A673 (cell line): ENCODE measurements around the gene KCNIP1. TPM values are rescaled to one million over a fixed set of nuclear protein-coding genes. Genes with fewer than 3 reads are reported as not detected.

Source experiments
- BruUV-seq: library from RNA; stranded (reverse); fragments of 400-500 nt; replicated peaks from 2 replicates; lab custom pipeline; 2021; lab: Mats Ljungman, UMichigan
- CTCF ChIA-PET: fragments of 300-600 bp; sonication (Branson Sonifier 250); formaldehyde crosslinking; loops from one replicate; lab custom pipeline; 2022; ENCODE audit warnings: antibody characterized with exemption; lab: Charles Lee
- POLR2A ChIA-PET: fragments of 300-600 bp; sonication (Branson Sonifier 250); formaldehyde crosslinking; loops from one replicate; lab custom pipeline; 2022; ENCODE audit warnings: antibody characterized with exemption; ENCODE audit not compliant: low non-redundant PET; lab: Charles Lee
- DNase-seq: peaks from one replicate; pipeline ENCODE4 v3.0.0-alpha.2; 2015; ENCODE audit warnings: low spot score
- H3K27ac ChIP-seq: fragments of 200-600 bp; sonication (generic); 2 replicates; pipeline ENCODE4 v1.5.1; 2016; ENCODE audit warnings: mixed run types, low read depth, mild to moderate bottlenecking, mixed read lengths, antibody characterized with exemption, low read length; ENCODE audit not compliant: poor library complexity, severe bottlenecking
- H3K27me3 ChIP-seq: fragments of 200-600 bp; sonication (generic); replicated peaks from 2 replicates; pipeline ENCODE4 v1.6.1; 2017; ENCODE audit warnings: mixed run types, low read depth, mild to moderate bottlenecking, mixed read lengths, antibody characterized with exemption, low read length; ENCODE audit not compliant: insufficient read depth, poor library complexity
- H3K36me3 ChIP-seq: fragments of 200-600 bp; sonication (generic); 2 replicates; pipeline ENCODE4 v1.6.1; 2016; ENCODE audit warnings: mixed run types, mild to moderate bottlenecking, mixed read lengths, antibody characterized with exemption, low read length; ENCODE audit not compliant: insufficient read depth, poor library complexity, severe bottlenecking
- H3K4me1 ChIP-seq: fragments of 200-600 bp; sonication (generic); 2 replicates; pipeline ENCODE4 v1.6.1; 2017; ENCODE audit warnings: mixed run types, mild to moderate bottlenecking, mixed read lengths, antibody characterized with exemption, low read length; ENCODE audit not compliant: insufficient read depth, poor library complexity, severe bottlenecking
- H3K4me3 ChIP-seq: fragments of 200-600 bp; sonication (generic); 2 replicates; pipeline ENCODE4 v1.5.1; 2016; ENCODE audit warnings: low read depth, mixed run types, mild to moderate bottlenecking, mixed read lengths, low read length; ENCODE audit not compliant: poor library complexity, severe bottlenecking
- H3K9me3 ChIP-seq: fragments of 200-600 bp; sonication (generic); 2 replicates; pipeline ENCODE4 v1.6.1; 2016; ENCODE audit warnings: mixed run types, low read depth, mild to moderate bottlenecking, mixed read lengths, antibody characterized with exemption, low read length; ENCODE audit not compliant: poor library complexity, severe bottlenecking
- CTCF ChIP-seq: fragments of 300-800, 200-600 bp; sonication (generic); conservative IDR thresholded peaks from 2 replicates; pipeline ENCODE4 v1.5.1; 2017; ENCODE audit warnings: low read depth, mild to moderate bottlenecking, antibody characterized with exemption, low read length, moderate library complexity, mixed read lengths
- EZH2 ChIP-seq: fragments of 200-600 bp; sonication (generic); IDR thresholded peaks from 2 replicates; pipeline ENCODE4 v1.6.1; 2017; ENCODE audit warnings: borderline replicate concordance, low read depth, mild to moderate bottlenecking, mixed read lengths, antibody characterized with exemption, low read length; ENCODE audit not compliant: poor library complexity, severe bottlenecking
- intact Hi-C: fragments of 100-400 bp; cut with micrococcal nuclease; formaldehyde crosslinking; loops from one replicate; pipeline ENCODE4 v1.10.0; 2022; ENCODE audit not compliant: unreplicated experiment
- total RNA-seq: library from RNA; stranded (reverse); gene quantifications from 2 replicates; pipeline ENCODE4 v1.2.3, GENCODE V29; 2021

Gene KCNIP1
- total RNA-seq, 1 experiment from 2014 or later = 3.7 TPM

GRCh38 chr5:170538696-170539586 is 35.1 kb downstream of the KCNIP1 start:
- no peak for DNase-seq
- ChIA-PET POLR2A (no interaction called here), CTCF (no interaction called here)
- intact Hi-C loops = no loop called here
- BruUV-seq = no TSS peak
- Histone ChIP-seq H3K4me3 (no peak overlapping the region), H3K4me1 (no peaks in the 10 kb centered on the region), H3K36me3 (no peaks in the 10 kb centered on the region), H3K27ac (no peak overlapping the region), H3K9me3 (no peaks in the 10 kb centered on the region), H3K27me3 (no peaks in the 10 kb centered on the region)
- TF ChIP-seq EZH2 (no peak), CTCF (no peak)

- Histone ChIP-seq H3K4me1 (no peaks in the 10 kb centered on the region), H3K36me3 (no peaks in the 10 kb centered on the region), H3K9me3 (peaks cover 5% of the 10 kb centered on the region), H3K27ac (no peak overlapping the region), H3K4me3 (no peak overlapping the region), H3K27me3 (peaks cover 1% of the 10 kb centered on the region)
- TF ChIP-seq EZH2 (no peak), CTCF (no peak)
- intact Hi-C loops = no loop called here
- CTCF ChIA-PET = no interaction called here
- BruUV-seq = no TSS peak
- POLR2A ChIA-PET = no interaction called here
- DNase-seq = no peak
These were observed 36.5 kb downstream of the KCNIP1 start for GRCh38 chr5:170540271-170540670.

- Histone ChIP-seq H3K4me3 (no peak overlapping the region), H3K27me3 (peaks cover 7% of the 10 kb centered on the region), H3K9me3 (peaks cover 11% of the 10 kb centered on the region), H3K4me1 (no peaks in the 10 kb centered on the region), H3K27ac (no peak overlapping the region), H3K36me3 (no peaks in the 10 kb centered on the region)
- no peak for DNase-seq
- BruUV-seq = no TSS peak
- TF ChIP-seq EZH2 = no peak
- no peak for TF ChIP-seq CTCF
- ChIA-PET CTCF (no interaction called here), POLR2A (no interaction called here)
- intact Hi-C loops = no loop called here
These were observed 37.4 kb downstream of the KCNIP1 start for GRCh38 chr5:170541146-170541769.
